Rectal smooth muscle tissue (tissue), 1 donor: ENCODE measurements around the gene ADGRB3.

Source experiments
- H3K27ac ChIP-seq: one replicate; pipeline ENCODE4 v1.7.0; 2013; ENCODE audit warnings: low read depth, low read length, inconsistent platforms
- H3K27me3 ChIP-seq: one replicate; pipeline ENCODE4 v1.7.0; 2013; ENCODE audit warnings: low read length; ENCODE audit not compliant: control insufficient read depth, insufficient read depth
- H3K36me3 ChIP-seq: one replicate; pipeline ENCODE4 v1.7.0; 2013; ENCODE audit warnings: low read length; ENCODE audit not compliant: control insufficient read depth, insufficient read depth
- H3K4me1 ChIP-seq: one replicate; pipeline ENCODE4 v1.7.0; 2013; ENCODE audit warnings: low read length; ENCODE audit not compliant: control insufficient read depth, insufficient read depth
- H3K4me3 ChIP-seq: one replicate; pipeline ENCODE4 v1.7.0; 2013; ENCODE audit warnings: low read length
- H3K9ac ChIP-seq: one replicate; pipeline ENCODE4 v1.7.0; 2013; ENCODE audit warnings: low read length

ADGRB3 gene

DNA sequence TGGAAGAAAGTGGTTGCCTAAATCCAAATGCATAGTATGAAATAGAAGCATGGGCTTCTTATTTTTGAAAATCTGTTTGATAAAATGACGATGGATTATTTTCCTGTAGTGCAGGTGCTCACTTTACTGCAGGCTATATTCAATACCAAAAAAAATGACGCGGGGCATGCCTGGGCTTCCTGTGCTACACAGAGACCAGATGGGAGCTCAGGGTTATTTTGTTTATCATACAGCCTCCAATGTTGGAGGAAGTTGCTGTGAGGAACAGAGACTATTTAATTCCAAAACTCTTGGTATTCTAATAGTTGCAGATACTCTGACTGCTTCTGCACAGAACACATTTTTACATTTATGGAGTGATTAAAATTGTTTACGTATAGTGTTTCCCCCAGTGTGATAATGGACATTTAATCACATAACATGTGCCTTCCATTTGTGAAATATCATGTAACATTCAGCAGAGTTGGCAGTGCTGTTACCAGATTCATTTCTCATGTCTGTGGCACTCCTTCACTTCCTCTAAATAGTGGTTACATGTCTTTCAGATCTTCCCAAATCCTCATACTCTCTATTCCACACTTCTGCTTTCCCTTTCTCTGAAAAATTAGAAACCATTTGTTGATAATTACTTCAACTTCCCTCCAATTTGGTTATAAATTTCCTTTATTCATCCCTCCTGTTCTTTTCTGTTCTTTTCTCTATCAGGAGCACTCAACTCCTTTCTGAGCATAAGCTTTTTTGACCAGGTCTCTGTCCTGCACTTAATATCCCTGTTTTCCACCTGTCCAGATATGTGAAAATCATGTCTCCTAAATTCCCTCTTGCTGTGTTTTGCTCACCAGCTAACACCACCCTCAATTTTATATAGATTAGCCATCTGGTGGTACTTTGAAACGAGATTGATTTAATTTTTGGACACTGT lies 121.6 kb downstream of the ADGRB3 start:
- Histone ChIP-seq H3K4me1 (no peaks in the 10 kb centered on the region), H3K27ac (no peak overlapping the region), H3K27me3 (no peaks in the 10 kb centered on the region), H3K36me3 (no peaks in the 10 kb centered on the region), H3K4me3 (no peak overlapping the region), H3K9ac (no peak overlapping the region)

DNA sequence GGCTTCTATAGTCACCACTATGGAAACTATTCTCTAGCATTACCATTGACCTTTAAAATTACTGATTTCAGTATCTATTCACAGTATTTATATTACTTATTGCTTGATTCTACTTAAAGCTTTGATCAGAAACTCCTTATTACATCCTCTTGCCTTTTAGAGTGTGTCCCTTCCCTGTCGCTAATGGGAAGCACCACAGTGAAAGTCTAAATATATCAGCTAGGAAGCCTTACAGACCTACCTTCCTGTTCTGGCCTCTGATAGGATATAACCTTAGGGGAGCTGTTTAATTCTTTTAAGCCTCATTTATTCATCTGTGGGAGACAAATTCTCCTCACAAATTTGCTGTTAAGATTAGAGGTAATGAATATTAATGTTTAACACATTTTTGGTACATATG lies 122.7 kb downstream of the ADGRB3 start:
- H3K4me3 ChIP-seq: no peak overlapping the region
- H3K27ac ChIP-seq: no peak overlapping the region
- H3K4me1 ChIP-seq: no peaks in the 10 kb centered on the region
- H3K27me3 ChIP-seq: no peaks in the 10 kb centered on the region
- H3K36me3 ChIP-seq: no peaks in the 10 kb centered on the region
- no peak overlapping the region for H3K9ac ChIP-seq

DNA sequence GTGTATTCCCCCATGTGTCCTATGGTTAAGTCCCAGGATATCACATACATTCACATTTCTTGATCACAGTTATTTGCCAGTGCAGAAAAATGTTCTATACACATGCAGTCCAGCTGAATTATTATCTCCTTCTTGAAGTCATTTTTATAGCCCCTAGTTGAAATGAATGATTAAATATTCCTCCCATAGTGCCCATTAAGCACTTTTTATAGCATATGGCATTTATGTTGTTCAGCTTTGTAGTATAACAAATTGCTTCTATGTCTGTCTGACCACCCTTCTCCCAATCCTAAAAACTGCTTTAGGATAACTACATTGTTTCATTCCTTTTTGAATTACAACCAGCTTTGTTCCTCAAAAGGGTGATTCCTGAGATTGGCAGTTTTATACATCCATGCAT lies 123.5 kb downstream of the ADGRB3 start:
- Histone ChIP-seq H3K27me3 (no peaks in the 10 kb centered on the region), H3K4me3 (no peak overlapping the region), H3K27ac (no peak overlapping the region)

DNA sequence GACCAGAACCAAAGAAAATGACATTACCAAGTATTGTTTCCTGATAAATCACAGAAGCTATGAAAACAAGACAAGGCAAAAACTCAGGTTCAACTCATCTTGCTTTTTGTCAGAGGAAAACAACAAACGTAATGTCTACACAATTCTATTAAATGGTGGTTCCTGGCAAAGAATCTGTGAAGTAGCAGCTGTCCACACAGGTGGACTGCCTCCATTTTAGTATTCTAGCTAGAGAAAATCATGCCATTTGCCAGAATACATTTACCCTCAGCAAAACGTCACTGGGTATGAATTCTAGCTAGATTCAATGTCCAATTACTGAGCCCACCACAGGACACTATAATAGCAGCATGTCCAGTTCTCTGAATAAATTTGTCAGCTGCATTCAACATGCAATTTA lies 125.4 kb downstream of the ADGRB3 start:
- Histone ChIP-seq H3K27me3 (no peaks in the 10 kb centered on the region), H3K9ac (no peak overlapping the region), H3K27ac (no peak overlapping the region), H3K4me1 (no peaks in the 10 kb centered on the region), H3K4me3 (no peak overlapping the region), H3K36me3 (no peaks in the 10 kb centered on the region)

More for the DNA sequence above, 123.5 kb downstream of the ADGRB3 start:
- no peaks in the 10 kb centered on the region for H3K36me3 ChIP-seq
- no peaks in the 10 kb centered on the region for H3K4me1 ChIP-seq
- no peak overlapping the region for H3K9ac ChIP-seq

DNA sequence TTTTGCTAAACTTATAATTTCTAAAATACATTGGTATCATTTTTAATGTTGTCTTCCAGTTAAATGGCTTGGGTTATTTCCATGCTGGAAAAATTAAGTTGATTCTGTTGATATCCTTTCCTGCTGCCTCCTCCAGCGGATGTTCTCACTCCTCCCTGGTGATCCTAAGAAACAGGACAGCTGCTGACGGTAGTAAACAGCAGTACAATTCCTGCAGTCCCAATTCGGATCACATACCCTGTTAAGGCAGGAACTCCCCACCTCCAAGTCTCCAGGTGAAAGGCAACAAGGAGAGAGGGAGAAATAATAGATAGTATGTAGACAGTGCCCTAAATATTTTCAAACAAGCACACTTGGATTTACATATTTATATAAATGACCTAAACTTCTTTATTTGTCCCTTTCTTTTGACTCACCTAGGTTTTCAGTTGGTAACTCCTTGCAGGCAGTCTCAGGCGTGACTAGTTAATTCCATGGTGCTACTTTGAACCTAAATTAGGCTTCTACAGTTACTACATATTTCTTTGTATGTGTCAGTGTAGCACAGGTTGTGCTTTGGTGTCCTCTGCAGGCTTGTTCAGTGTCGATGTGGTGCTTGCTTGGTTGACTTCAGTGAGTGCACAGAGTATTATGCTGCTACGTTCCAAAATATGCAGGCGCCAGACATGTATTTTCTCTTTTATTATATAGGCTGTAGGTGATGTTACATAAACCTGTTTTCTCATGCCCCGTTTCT lies 126.0 kb downstream of the ADGRB3 start:
- Histone ChIP-seq H3K4me1 (no peaks in the 10 kb centered on the region), H3K4me3 (no peak overlapping the region), H3K27me3 (no peaks in the 10 kb centered on the region), H3K36me3 (no peaks in the 10 kb centered on the region), H3K9ac (no peak overlapping the region), H3K27ac (no peak overlapping the region)

DNA sequence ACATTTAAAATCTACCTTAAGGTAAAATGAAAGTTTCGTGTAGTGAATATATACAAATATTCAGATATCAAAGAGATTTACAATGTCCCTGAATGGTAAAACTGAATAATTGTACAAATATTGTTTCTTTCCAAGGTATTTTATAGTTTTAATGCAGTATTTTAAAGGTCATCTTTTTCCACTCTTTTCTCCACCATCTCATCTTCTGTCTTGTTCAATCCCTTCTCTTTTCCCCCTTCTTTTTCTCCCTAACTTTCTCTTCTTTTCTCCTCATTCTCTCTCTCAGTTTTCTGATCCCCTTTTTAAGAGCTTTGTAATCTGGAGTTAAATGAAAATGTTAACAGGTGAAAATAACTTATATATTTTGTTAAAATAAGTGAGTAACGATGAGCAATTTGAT lies 126.9 kb downstream of the ADGRB3 start:
- Histone ChIP-seq H3K4me1 (no peaks in the 10 kb centered on the region), H3K36me3 (no peaks in the 10 kb centered on the region), H3K9ac (no peak overlapping the region), H3K4me3 (no peak overlapping the region), H3K27me3 (no peaks in the 10 kb centered on the region), H3K27ac (no peak overlapping the region)

GRCh38 chr6:68771426-68771825 lies 136.3 kb downstream of the ADGRB3 start:
- H3K4me1 ChIP-seq: no peaks in the 10 kb centered on the region
- no peak overlapping the region for H3K27ac ChIP-seq
- H3K9ac ChIP-seq: no peak overlapping the region
- no peaks in the 10 kb centered on the region for H3K27me3 ChIP-seq
- H3K36me3 ChIP-seq: no peaks in the 10 kb centered on the region
- H3K4me3 ChIP-seq: no peak overlapping the region

- H3K27me3 ChIP-seq: no peaks in the 10 kb centered on the region
These were observed 139.8 kb downstream of the ADGRB3 start for GRCh38 chr6:68774843-68775242.

GRCh38 chr6:68776354-68776753 lies 141.3 kb downstream of the ADGRB3 start:
- Histone ChIP-seq H3K9ac (no peak overlapping the region), H3K27ac (no peak overlapping the region)

More at GRCh38 chr6:68774843-68775242, 139.8 kb downstream of the ADGRB3 start:
- H3K27ac ChIP-seq: no peak overlapping the region
- H3K9ac ChIP-seq: no peak overlapping the region
- H3K4me3 ChIP-seq: no peak overlapping the region
- H3K4me1 ChIP-seq: no peaks in the 10 kb centered on the region
- H3K36me3 ChIP-seq: no peaks in the 10 kb centered on the region

DNA sequence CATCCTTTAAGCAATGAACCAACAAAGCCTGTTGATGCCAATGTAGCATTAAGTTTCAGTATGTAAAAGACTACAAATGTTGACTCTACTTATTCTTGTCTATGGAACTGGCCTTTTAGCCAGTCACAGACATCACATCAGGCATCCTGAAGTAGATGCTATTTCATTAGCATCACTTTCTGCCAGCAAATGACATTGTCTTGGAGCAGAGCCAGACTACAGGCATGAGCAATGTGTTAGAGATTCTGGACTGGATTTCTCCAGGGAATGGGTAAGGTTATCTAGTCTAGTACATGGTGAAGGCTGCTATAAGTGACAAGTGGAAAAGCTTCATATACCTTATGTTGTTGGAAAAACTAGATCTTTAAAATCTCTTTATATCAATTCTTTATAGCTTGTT lies 142.9 kb downstream of the ADGRB3 start:
- no peak overlapping the region for H3K4me3 ChIP-seq
- H3K9ac ChIP-seq: no peak overlapping the region
- H3K4me1 ChIP-seq: no peaks in the 10 kb centered on the region
- H3K27ac ChIP-seq: no peak overlapping the region
- H3K27me3 ChIP-seq: no peaks in the 10 kb centered on the region
- H3K36me3 ChIP-seq: no peaks in the 10 kb centered on the region

More at GRCh38 chr6:68776354-68776753, 141.3 kb downstream of the ADGRB3 start:
- H3K4me1 ChIP-seq: no peaks in the 10 kb centered on the region
- no peak overlapping the region for H3K4me3 ChIP-seq
- H3K27me3 ChIP-seq: no peaks in the 10 kb centered on the region
- H3K36me3 ChIP-seq: no peaks in the 10 kb centered on the region

GRCh38 chr6:68778356-68779020 lies 143.4 kb downstream of the ADGRB3 start:
- no peak overlapping the region for H3K4me3 ChIP-seq

DNA sequence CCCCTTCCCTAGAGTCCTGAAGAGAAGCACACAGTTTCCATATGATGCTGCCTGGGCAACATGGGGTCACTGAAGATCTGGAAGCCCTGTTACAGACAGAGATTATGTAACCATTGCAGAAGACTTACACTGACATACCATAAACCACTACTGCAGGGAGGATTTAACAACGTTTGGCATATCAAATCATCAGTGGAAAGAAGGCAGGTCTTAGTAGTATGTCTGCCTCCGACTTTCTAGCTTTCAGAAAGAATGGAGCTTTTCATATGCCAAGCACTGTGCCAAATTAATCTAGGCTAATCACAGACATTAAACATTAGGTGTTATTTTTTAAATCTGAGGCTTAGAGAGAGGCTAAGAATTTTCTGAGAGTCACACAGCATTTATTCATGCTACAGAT lies 144.3 kb downstream of the ADGRB3 start:
- Histone ChIP-seq H3K9ac (no peak overlapping the region), H3K4me1 (no peaks in the 10 kb centered on the region), H3K36me3 (no peaks in the 10 kb centered on the region), H3K27ac (no peak overlapping the region), H3K27me3 (no peaks in the 10 kb centered on the region), H3K4me3 (no peak overlapping the region)

More at GRCh38 chr6:68778356-68779020, 143.4 kb downstream of the ADGRB3 start:
- Histone ChIP-seq H3K27me3 (no peaks in the 10 kb centered on the region), H3K27ac (no peak overlapping the region), H3K36me3 (no peaks in the 10 kb centered on the region), H3K9ac (no peak overlapping the region), H3K4me1 (no peaks in the 10 kb centered on the region)
